ENCODE measurements around the gene PPFIBP2. TPM values are rescaled to one million over a fixed set of nuclear protein-coding genes. Genes with fewer than 3 reads are reported as not detected.

PPFIBP2 gene
- polyA plus RNA-seq, 2 of the 4 experiments (the other 2 are of a cell fraction): 13.4 to 32.5 TPM

GRCh38 chr11:7671347-7672215 lies 157.8 kb downstream of the PPFIBP2 start (continued):
- TF ChIP-seq SMC3 (IDR thresholded peaks at IDR 0.05) (no peak), BCL3 (IDR thresholded peaks at IDR 0.05) (no peak), ZSCAN20 (CRISPR knock-in tag; IDR thresholded peaks at IDR 0.05) (no peak)

- TF ChIP-seq POLR2AphosphoS2 (conservative IDR thresholded peaks at IDR 0.05; ENCODE audit: low read length) (no peak), ESRRA (IDR thresholded peaks at IDR 0.05; ENCODE audit: borderline replicate concordance, low read length) (no peak), MAZ (IDR thresholded peaks at IDR 0.05; ENCODE audit: borderline replicate concordance, low read depth, low read length) (no peak), CHD4 (IDR thresholded peaks at IDR 0.05; ENCODE audit: borderline replicate concordance) (no peak), RFX5 (IDR thresholded peaks at IDR 0.05) (no peak), REST (IDR thresholded peaks at IDR 0.05) (no peak), HOXB5 (CRISPR knock-in tag; IDR thresholded peaks at IDR 0.05) (no peak), EHMT2 (IDR thresholded peaks at IDR 0.05; ENCODE audit: low read depth) (no peak), BCL3 (IDR thresholded peaks at IDR 0.05) (no peak), BHLHE40 (IDR thresholded peaks at IDR 0.05; ENCODE audit: low read depth, low read length) (no peak), ATOH8 (CRISPR knock-in tag; IDR thresholded peaks at IDR 0.05; ENCODE audit: low read depth) (no peak), KDM1A (IDR thresholded peaks at IDR 0.05; ENCODE audit: low read depth) (no peak), MAX (IDR thresholded peaks at IDR 0.05) (no peak), ELK1 (IDR thresholded peaks at IDR 0.05; ENCODE audit: low read depth, low read length) (no peak), MYC (IDR thresholded peaks at IDR 0.05; ENCODE audit: borderline replicate concordance, low read length) (no peak), HOXB13 (CRISPR knock-in tag; IDR thresholded peaks at IDR 0.05; ENCODE audit: low read depth) (no peak), RAD21 (conservative IDR thresholded peaks at IDR 0.05 in 1 of 2, IDR thresholded peaks at IDR 0.05 in 1 of 2) (no peak)
- peaks cover 8% of the 10 kb centered on the region; the same call in 1 of the 3 replicates for H3K4me1 ChIP-seq
- CTCF ChIA-PET: interaction anchor here (1.0 to 10.6 kb wide), 2 partner anchors 15 to 100 kb away, joined by 3 to 209 read pairs; no protein-coding TSS in a partner anchor
- H3K27ac ChIP-seq: peak overlapping the region in 1 of 2 experiments; percentile 82; a peak in 2 of 6 replicates
- peak overlapping the region; percentile 91 for H3K4me2 ChIP-seq
- H3K4me3 ChIP-seq: no peak overlapping the region; the same call in 2 of the 3 replicates
- WGBS (ENCODE audit: missing lambda C conversion rate): 89% methylated on average over 16 of the region's 16 CpGs
- H3K9me3 ChIP-seq: no peaks in the 10 kb centered on the region
- FAIRE-seq (no peak), ATAC-seq (peak in 1 of 2 experiments; percentile 31; a peak in 2 of 6 replicates), DNase-seq (ENCODE audit: low read depth in 1 of 2, low spot score in 1 of 2) (no peak)
- POLR2A ChIA-PET: no interaction called here
Measured at GRCh38 chr11:7672276-7672959, 158.6 kb downstream of the PPFIBP2 start.

Data from A549 (cell line).